Osteocyte (in vitro differentiated cells): ENCODE data around the gene GABRA4. TPM values are rescaled to one million over a fixed set of nuclear protein-coding genes. Genes with fewer than 3 reads are reported as not detected.

Experiments used
- DNase-seq: peaks from one replicate; pipeline ENCODE4 v3.0.0; 2021; ENCODE audit warnings: mixed read lengths; ENCODE audit not compliant: unreplicated experiment; ENCODE audit errors: extremely low spot score
- H3K27ac Mint-ChIP-seq: one replicate; pipeline ENCODE4 v1.8.0; 2021; ENCODE audit warnings: mild to moderate bottlenecking, mixed read lengths; ENCODE audit not compliant: unreplicated experiment
- H3K27me3 Mint-ChIP-seq: one replicate; pipeline ENCODE4 v1.8.0; 2021; ENCODE audit warnings: mixed read lengths; ENCODE audit not compliant: unreplicated experiment
- H3K36me3 Mint-ChIP-seq: one replicate; pipeline ENCODE4 v1.8.0; 2021; ENCODE audit warnings: mixed read lengths; ENCODE audit not compliant: unreplicated experiment
- H3K4me1 Mint-ChIP-seq: one replicate; pipeline ENCODE4 v1.8.0; 2021; ENCODE audit warnings: mixed read lengths; ENCODE audit not compliant: unreplicated experiment
- H3K4me3 Mint-ChIP-seq: one replicate; pipeline ENCODE4 v1.8.0; 2021; ENCODE audit warnings: mild to moderate bottlenecking, moderate library complexity, mixed read lengths; ENCODE audit not compliant: unreplicated experiment
- H3K9me3 Mint-ChIP-seq: one replicate; pipeline ENCODE4 v1.8.0; 2021; ENCODE audit warnings: mixed read lengths; ENCODE audit not compliant: unreplicated experiment
- total RNA-seq: library from RNA; stranded (reverse); gene quantifications from 2 replicates; pipeline ENCODE4 v1.2.1, GENCODE V29; 2021
- TF ChIP-seq, protein P1 (sequence below): fragments of 200-600 bp; sonication (generic); IDR thresholded peaks from 2 replicates; pipeline ENCODE4 v1.5.0; 2021; ENCODE audit warnings: antibody characterized with exemption, mild to moderate bottlenecking, moderate library complexity

GABRA4 gene
- total RNA-seq, 1 donor from 2014 or later: not detected

DNA sequence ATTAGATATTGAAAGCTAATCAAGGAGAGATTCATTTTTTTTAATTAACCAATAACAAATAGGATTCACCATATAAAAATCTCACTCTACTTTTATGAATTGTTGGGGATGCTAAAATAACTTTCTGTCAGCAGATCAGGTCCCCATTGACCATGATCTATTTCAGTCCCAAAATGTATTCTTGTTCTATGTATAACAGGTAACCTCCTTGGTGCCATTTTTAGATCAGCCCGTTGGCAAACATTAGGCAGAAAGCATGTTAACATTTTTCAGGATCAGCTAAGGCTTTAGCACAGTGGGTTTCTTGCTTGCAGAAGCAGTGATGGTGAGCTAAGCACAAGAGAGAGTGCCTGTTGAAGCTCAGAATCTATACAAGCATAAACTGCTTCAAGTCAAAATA lies 43.6 kb downstream of the GABRA4 start:
- no peaks in the 10 kb centered on the region for H3K36me3 Mint-ChIP-seq
- no peak overlapping the region for H3K27ac Mint-ChIP-seq
- peaks cover 12% of the 10 kb centered on the region for H3K27me3 Mint-ChIP-seq
- DNase-seq: no peak
- no peak overlapping the region for H3K4me3 Mint-ChIP-seq
- TF ChIP-seq, protein P1, sequence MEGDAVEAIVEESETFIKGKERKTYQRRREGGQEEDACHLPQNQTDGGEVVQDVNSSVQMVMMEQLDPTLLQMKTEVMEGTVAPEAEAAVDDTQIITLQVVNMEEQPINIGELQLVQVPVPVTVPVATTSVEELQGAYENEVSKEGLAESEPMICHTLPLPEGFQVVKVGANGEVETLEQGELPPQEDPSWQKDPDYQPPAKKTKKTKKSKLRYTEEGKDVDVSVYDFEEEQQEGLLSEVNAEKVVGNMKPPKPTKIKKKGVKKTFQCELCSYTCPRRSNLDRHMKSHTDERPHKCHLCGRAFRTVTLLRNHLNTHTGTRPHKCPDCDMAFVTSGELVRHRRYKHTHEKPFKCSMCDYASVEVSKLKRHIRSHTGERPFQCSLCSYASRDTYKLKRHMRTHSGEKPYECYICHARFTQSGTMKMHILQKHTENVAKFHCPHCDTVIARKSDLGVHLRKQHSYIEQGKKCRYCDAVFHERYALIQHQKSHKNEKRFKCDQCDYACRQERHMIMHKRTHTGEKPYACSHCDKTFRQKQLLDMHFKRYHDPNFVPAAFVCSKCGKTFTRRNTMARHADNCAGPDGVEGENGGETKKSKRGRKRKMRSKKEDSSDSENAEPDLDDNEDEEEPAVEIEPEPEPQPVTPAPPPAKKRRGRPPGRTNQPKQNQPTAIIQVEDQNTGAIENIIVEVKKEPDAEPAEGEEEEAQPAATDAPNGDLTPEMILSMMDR: no peak
- no peaks in the 10 kb centered on the region for H3K9me3 Mint-ChIP-seq
- peaks cover 4% of the 10 kb centered on the region for H3K4me1 Mint-ChIP-seq

DNA sequence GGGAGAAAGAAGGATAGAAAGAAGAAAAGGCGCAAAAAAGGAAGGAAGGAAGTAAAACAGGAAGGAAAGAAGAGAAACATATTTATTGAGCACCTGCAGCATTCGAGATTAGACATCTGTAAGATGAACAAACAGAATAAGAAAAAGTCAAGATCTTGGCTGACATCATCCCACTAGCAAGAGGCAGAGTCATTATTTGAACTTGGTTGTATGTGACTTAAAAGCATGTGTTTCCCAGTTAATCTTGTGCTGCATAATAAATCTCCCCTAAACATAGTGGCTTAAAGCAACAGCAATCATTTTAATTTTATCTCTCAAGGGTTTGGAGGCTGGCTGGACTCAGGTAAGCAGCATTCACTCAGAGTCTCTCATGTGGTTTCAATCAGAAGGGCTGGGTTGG lies 45.8 kb downstream of the GABRA4 start:
- Mint-ChIP-seq H3K36me3 (no peaks in the 10 kb centered on the region), H3K4me1 (peaks cover 4% of the 10 kb centered on the region), H3K9me3 (no peaks in the 10 kb centered on the region), H3K27ac (peak overlapping the region; percentile 4), H3K4me3 (no peak overlapping the region), H3K27me3 (peaks cover 14% of the 10 kb centered on the region)
- TF ChIP-seq, protein P1: no peak
- DNase-seq: no peak

DNA sequence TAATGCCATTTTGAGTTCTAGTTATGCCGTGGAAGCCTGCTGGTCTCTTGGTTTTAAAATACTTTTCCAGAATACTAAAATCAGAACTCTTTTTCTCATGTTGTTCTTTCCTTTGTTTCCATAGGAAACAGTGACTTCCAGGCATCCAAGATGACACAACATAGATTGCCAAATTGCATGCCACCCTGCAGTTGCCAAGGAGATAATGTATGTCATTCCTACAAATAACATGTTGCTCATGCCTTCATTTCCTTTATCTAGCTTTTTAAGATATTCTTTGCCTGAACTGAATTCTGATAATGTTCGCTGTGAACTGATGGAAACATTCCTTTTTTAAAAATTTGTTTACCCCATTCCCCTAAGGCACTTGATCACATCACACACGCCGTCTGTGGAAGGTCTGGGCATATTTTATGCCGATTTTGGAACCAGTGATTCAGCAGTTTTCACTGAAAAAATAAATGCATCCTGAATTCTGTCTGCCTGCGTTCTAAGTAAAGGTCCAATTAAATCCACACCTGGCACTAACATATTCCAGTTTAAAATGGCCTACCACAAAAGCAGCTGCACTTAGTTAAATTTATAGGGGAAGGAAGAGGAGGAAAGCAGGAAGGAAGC lies 46.4 kb downstream of the GABRA4 start:
- Mint-ChIP-seq H3K36me3 (no peaks in the 10 kb centered on the region), H3K4me1 (peaks cover 4% of the 10 kb centered on the region), H3K9me3 (no peaks in the 10 kb centered on the region), H3K4me3 (no peak overlapping the region), H3K27me3 (peaks cover 14% of the 10 kb centered on the region), H3K27ac (peak overlapping the region; percentile 4)
- DNase-seq: no peak
- TF ChIP-seq, protein P1: no peak

DNA sequence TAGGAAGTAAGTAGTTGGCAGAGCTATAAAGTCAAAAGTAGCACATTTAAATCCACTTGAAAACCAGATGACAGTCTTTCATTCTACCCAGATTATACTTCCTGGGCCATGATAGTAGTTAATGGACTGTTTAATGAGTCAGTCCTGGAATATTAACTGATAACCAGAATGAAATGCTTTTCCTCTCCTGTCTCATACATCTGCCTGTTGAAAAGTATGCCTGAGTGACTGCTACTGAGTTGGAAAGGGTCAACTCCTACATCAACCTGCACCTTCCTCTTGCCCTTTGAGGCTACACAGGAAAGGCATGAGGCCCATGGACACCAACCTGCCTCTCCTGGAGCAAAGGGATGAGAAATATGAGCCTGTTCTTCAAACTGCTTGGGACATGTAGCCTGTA lies 48.3 kb downstream of the GABRA4 start:
- Mint-ChIP-seq H3K27ac (no peak overlapping the region), H3K27me3 (peaks cover 23% of the 10 kb centered on the region), H3K36me3 (no peaks in the 10 kb centered on the region), H3K4me1 (peaks cover 4% of the 10 kb centered on the region), H3K9me3 (no peaks in the 10 kb centered on the region), H3K4me3 (no peak overlapping the region)
- TF ChIP-seq, protein P1: no peak
- no peak for DNase-seq

DNA sequence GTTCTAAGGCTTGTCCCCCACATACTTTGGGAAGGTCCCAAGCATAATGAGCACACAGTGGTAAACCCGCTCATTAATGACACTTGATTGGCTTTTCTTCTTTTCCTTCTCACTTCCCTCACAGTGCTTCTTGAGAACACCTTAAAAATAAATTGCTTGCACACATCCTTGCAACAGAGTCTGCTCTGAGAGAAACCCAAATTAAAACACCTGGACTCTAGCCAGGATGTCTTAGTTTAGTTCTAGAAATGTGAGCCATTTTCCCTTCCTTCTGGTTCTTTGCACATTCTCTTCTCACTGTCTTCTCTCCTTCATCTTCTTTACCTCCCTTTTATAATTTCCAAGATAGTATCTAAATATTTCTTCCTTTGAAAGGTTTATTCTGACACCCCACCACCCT lies 49.0 kb downstream of the GABRA4 start:
- TF ChIP-seq, protein P1: no peak
- Mint-ChIP-seq H3K4me3 (no peak overlapping the region), H3K9me3 (no peaks in the 10 kb centered on the region)

More for the DNA sequence above, 49.0 kb downstream of the GABRA4 start:
- Mint-ChIP-seq H3K36me3 (no peaks in the 10 kb centered on the region), H3K4me1 (peaks cover 4% of the 10 kb centered on the region), H3K27ac (no peak overlapping the region), H3K27me3 (peaks cover 26% of the 10 kb centered on the region)
- no peak for DNase-seq
